Measurements from ENCODE around the gene CCR8. TPM values are rescaled to one million over a fixed set of nuclear protein-coding genes. Genes with fewer than 3 reads are reported as not detected.

CCR8 gene
- total RNA-seq, 4 donors from 2014 or later, result not detected

- Histone ChIP-seq H3K27me3 (no peaks in the 10 kb centered on the region), H3K4me3 (no peak overlapping the region), H3K36me3 (no peaks in the 10 kb centered on the region), H3K9me3 (no peaks in the 10 kb centered on the region), H3K4me1 (peaks cover 0 to 11% (median 0%) of the 10 kb centered on the region in 4 donors), H3K27ac (no peak overlapping the region)
- no peak for TF ChIP-seq POLR2A (IDR thresholded peaks at IDR 0.05)
- TF ChIP-seq CTCF (IDR thresholded peaks at IDR 0.05), result no peak
- DNase-seq, result no peak
Measured at GRCh38 chr3:39378957-39379777, 49.7 kb downstream of the CCR8 start.

GRCh38 chr3:39379778-39380155, 50.3 kb downstream of the CCR8 start:
- DNase-seq, result no peak
- Histone ChIP-seq H3K4me1 (peaks cover 0 to 12% (median under 1%) of the 10 kb centered on the region in 4 donors), H3K4me3 (no peak overlapping the region), H3K36me3 (no peaks in the 10 kb centered on the region), H3K27me3 (no peaks in the 10 kb centered on the region), H3K27ac (no peak overlapping the region), H3K9me3 (no peaks in the 10 kb centered on the region)
- TF ChIP-seq CTCF (IDR thresholded peaks at IDR 0.05), result no peak
- no peak for TF ChIP-seq POLR2A (IDR thresholded peaks at IDR 0.05)

GRCh38 chr3:39381432-39381831, 51.9 kb downstream of the CCR8 start:
- Histone ChIP-seq H3K9me3 (no peaks in the 10 kb centered on the region), H3K36me3 (no peaks in the 10 kb centered on the region), H3K4me1 (peaks cover 0 to 23% (median 4%) of the 10 kb centered on the region in 4 donors), H3K27ac (no peak overlapping the region), H3K27me3 (no peaks in the 10 kb centered on the region), H3K4me3 (no peak overlapping the region)
- no peak for DNase-seq
- no peak for TF ChIP-seq CTCF (IDR thresholded peaks at IDR 0.05)
- TF ChIP-seq POLR2A (IDR thresholded peaks at IDR 0.05), result no peak

Other genes with a start within 250 kb of the CCR8 start
- 100 to 1,000 TPM in 3 of 4 donors, 10 to 100 TPM in 1; 85.8 to 145 (median 128) TPM for gene GORASP1, start 222.1 kb upstream of the CCR8 start, total RNA-seq
- 10 to 100 TPM in 2 of 4 donors, 1 to 10 TPM in 2; 8.4 to 41.3 (median 19.1) TPM for gene TTC21A, start 222.0 kb upstream of the CCR8 start, total RNA-seq
- 10 to 100 TPM; 19.0 to 40.5 (median 29.4) TPM for gene CSRNP1, start 176.1 kb upstream of the CCR8 start, total RNA-seq
- under 1 TPM in 1 of 4 donors, not detected in 3; 0.76 TPM for gene XIRP1, start 137.1 kb upstream of the CCR8 start, total RNA-seq
- gene CX3CR1, start 49.7 kb upstream of the CCR8 start, total RNA-seq, result not detected
- gene SLC25A38, start 53.7 kb downstream of the CCR8 start, total RNA-seq, result 10 to 100 TPM; 15.8 to 35.5 (median 28.4) TPM
- 1,000 to 10,000 TPM in 1 of 4 donors, 100 to 1,000 TPM in 3; 298 to 1,413 (median 477) TPM for gene RPSA, start 77.0 kb downstream of the CCR8 start, total RNA-seq
- gene MOBP, start 138.0 kb downstream of the CCR8 start, total RNA-seq, result not detected

Measured in Peyer's patch (tissue), 4 donors.